ENCODE data around the gene TOLLIP.

Gene TOLLIP

DNA sequence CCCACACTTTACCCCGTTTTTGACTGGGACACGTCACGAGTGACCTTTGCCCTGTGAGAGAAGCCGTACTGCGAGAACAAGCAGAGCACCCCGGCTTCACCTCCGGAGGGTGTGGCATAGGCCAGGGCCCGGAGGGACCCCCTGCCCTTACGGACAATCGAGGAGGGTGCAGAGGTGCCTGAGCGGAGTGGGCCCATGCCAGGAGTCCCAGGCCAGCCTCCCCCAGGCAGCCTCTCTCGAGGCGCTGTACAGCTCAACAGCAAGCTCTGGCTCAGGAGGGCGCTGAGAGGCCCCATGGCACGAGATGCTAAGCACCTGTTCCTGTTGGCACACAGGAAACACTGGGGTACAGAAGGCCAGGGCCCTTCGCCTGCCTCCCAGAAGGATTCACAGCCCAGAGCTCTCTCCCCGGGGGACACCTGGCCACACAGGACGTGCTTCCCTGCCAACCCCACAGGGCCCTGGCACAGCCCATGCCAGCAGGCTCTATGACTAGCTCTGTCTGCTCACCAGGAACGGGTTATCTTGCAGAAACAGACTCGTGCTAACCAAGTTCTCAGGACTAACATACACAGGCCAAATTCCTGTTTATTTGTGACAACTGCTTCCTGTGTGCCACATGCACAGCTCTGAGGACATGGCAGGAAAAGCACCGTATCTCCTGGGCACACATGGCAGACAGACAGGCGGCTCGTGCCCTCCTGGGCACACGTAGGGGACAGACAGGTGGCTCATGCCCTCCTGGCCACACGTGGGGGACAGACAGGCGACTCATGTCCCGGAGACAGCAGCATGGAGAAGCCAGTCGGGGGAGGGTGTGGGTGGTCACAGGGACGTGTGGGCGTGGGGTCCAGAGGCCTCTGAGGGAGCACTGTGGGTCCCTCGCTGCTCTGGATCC is 11.6 kb downstream of the TOLLIP start:
- no peak for DNase-seq

DNA sequence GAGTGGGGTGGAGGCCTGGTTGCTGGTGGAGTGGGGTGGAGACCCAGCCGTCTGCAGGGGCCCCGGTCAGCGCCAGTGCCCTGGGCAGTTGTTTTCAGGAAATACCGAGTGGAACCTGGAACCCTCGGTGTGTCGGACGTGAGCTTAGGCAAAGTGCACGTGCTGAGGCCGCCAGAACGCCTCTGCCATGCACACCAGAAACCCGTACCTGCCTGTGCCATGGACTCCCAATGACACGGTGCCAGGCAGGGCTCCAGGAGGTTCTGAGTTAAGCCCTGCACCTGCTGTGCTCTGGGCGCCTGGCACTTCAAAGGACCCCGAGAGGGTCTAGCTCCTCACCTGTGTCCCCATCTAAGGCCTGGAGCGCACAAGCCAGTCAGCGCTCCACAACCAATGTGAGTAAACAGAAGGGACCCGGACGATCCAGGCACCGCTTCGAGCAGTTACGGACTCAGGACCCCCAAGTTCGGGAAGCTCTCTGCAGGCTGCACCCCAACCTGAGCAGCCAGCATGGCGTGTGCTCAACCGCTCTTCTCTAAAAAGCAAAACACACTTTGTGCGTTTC is 12.3 kb downstream of the TOLLIP start:
- DNase-seq = no peak

DNA sequence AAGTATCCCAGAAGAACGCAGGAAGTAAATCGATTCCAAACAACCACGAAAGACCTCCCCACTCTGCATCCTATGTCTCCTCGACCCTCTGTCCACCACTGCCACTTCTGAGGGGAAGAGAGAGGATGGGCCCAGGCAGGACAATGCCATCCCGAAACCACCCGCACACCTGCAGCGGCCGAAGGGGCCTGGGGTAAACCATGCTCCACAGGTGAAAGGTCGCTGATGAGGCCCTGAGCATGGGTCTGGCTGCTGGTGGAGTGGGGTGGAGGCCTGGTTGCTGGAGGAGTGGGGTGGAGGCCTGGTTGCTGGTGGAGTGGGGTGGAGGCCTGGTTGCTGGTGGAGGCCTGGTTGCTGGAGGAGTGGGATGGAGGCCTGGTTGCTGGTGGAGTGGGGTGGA is 13.1 kb downstream of the TOLLIP start:
- no peak for DNase-seq

DNA sequence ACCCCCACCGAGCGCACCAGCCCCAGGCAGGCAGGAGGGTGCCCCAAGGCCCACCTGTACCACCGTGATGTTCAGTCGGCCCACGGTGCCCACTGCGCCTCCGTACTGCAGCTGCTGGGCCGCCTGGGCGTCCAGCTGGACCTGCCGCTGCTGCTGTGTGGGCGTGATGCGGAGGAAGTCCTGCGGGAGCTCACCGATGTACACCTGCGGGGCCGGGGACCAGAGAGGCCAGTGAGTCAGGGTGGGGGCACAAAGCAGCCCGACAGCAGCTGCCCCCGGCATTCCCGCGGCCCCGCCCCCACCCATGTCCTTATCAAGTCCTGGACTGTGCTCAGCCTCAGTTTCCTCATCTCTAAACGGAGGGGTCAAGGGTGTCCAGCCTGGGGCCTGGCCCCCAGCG is 13.8 kb downstream of the TOLLIP start:
- no peak for DNase-seq

DNA sequence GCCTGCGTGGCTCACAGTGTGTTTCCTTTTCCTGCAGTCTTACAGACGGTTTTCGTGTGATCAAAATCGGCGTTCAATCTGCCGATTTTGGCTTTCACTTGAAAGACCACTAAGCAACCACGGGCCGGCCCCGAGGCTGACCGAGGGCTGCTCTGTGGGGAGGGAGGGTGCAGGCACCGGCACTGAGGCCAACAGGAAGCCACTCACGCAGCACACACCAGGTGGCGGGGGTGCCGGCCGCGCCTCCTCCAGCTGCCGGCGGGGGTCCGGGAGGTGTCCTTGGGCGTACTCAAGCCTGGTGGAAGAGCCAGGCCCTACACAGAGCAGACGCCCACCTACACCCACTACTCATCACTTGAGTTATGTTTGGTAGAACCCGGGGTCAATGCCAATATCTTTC is 14.3 kb downstream of the TOLLIP start:
- DNase-seq = no peak

DNA sequence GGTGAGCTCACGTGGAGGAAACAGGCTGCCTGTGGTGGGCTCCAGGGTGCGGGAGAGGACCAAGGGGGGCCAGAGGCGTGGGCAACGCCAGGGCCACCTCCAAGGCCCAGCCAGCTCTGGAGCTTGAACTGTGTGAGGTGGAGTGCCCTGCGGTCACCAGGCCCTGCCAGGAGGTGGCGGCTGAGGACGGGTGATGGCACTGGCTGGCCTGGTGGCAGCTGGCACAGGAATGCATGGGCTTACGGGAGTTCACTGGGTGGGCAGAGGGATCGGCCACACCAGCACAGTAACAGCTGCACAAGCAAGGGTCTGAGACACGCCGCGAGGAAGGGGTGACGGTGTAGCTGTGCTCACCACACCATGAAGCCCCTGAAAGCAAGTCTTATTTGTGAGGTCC is 15.8 kb downstream of the TOLLIP start:
- no peak for DNase-seq

DNA sequence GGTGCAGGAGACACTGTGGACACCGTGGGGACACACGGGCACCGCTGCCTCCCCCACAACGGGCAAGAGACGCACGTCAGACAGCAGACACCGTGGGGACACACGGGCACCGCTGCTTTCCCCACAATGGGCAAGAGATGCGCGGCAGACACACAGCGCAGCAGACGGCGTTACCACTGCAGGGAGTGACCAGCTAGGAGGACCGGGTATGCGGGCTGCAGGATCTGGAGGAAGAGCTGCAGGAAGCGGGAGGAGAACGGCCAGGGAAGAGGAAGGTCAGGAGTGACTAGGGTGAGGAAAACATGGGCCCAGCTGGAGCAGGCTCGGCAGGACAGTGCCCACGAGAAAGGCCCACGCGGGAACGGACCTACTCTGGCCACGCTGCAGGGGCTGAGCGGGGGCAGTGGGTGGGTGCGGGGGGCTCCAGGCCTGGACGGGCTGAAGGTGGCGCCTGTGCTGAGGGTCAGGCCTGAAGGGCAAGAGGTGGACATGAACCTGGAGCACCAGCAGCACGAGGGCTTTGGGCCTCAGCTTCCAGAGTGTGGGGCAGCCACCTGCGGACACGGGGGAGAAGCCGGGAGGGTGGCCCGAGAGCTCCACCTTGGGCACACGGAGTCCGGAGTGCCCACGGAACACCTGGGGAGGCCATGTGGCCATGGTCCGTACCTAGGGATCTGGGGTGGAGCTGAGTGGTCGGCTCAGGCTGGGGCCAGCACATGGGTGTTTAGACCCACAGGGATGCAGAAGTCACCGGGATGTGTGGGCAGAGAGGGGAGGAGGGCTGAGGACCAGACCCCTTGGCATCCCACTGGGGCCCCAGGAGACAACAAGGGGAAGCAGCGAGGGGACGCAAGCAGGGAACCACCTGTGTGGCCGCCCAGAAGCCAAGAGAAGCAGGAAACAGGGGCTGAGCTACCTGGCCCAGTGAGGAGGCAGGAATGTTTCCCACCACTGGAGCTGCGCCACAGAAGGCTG is 16.5 kb downstream of the TOLLIP start:
- no peak for DNase-seq

DNA sequence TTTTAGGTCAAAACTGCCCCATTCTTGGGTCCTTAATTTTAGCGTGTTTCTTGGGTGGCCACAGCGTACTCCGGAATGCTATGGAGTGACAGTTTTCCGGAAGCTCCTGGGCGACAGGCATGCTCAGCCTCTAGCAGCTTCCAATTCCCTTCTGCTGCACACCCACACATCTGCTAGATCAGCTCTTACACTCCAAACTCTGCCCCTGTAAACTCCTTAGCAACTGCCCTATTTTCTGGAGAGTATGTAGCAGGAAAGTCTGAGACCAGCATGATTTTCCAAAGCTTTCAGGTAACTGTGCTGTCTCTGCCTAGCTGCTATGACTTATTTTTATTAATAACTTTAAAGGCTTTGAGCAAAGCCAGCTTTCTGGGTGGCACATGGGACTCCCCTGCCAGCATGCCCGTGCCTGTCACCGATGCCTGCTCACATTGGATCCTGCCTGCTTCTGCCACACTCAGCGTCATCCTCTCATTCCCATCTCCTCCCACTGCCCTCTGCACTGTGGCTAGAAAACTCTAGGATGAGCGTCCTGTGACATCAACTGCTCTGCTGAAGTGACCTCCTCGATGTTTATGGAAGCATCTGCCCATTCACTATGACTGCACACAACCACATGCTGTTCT is 17.3 kb downstream of the TOLLIP start:
- DNase-seq = no peak

DNA sequence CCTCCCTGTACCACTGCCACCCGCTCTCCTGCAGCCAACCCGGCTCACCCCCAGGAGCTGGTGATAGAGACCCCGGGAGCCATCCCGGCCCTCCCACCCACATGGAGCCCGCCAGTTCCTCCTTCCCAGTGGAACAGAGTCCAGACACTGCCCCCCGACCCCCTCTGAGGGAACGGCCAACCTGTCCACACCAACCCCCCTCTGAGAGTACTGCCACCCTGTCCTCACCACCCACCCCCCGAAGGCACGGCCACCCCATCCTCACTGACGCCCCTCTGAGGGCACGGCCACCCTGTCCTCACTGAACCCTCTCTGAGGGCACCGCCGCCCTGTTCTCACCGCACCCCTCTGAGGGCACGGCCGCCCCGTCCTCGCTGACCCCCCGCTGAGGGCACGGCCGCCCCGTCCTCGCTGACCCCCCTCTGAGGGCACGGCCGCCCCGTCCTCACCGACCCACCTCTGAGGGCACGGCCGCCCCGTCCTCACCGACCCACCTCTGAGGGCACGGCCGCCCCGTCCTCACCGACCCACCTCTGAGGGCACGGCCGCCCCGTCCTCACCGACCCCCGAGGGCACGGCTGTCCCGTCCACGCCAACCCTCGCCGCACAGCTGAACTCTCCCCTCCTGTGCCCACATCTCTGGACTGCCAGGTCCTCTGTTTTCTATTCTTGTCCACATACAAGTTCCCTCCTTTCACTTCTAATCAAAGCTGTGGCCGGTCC is 18.0 kb downstream of the TOLLIP start:
- DNase-seq = no peak

DNA sequence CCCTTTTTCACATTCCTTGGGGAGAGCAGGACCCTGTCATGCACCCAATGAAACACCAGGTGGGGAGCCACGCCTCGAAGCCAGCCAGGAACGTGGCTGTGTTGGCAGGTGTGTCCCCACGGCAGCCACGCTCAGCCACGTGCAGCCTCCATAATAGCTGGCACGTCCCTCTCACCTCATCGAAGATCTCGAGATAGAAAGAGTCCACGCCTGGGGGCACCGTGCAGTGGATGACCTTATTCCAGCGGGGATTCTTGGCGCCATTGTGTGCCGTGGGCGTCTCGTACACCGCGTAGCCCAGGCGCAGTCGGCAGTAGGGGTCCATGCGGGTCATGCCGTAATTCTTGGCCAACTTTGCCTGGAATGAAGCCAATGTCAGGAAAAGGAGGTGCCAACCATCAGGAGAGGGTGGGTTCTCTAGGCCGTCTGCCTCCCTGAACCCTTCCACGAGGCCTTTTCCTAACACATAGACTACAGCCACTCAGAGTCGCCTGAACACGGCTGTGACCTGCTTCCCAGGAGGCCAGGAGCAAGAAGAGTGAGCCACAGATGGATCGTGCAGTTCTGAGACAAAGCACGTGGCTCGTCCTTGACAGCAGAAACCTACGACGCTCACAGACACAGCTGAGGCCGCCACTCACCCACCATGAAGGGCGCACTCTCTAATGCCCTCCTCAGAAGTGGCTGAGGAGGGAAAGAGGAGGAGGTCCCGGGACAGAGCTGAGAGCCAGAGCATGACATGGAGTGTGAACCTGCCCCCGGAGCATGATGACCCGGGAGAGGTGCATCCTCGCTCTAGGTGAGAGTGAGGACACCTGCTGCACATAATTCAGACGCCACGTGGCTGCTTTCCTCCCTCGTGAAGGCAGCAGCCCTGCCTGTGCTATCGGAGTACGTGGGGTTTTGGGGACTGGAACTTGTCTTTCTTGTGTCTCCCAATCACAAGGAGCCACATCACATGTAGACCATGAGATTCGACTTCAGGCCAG is 19.1 kb downstream of the TOLLIP start:
- DNase-seq = no peak

DNA sequence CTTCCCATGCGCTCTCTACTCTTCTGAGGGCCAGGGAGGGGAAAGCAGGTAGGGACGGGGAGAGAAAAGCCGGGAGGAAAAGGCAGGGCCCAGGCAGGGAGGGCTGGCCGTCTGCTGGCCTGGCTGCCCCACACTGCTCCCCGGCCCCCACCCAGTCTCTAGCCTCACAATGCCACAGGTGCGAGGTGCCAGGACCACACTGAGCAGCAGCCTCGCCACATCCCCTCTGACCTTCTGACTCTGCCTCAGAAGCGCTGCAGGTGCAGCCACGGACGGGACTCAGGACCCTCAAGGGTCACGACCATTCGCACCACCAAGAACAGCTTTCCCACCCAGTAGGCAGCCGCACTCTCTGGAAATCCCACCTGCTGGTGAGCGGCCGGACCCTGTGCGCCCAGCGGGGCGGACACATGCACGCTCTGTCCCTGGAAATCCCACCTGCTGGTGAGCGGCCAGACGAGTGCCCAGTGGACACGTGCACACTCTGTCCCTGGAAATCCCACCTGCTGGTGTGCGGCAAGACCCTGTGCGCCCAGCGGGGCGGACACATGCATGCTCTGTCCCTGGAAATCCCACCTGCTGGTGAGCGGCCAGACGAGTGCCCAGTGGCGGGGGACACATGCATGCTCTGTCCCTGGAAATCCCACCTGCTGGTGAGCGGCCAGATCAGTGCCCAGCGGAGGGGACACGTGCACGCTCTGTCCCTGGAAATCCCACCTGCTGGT is 20.1 kb downstream of the TOLLIP start:
- DNase-seq = no peak

DNA sequence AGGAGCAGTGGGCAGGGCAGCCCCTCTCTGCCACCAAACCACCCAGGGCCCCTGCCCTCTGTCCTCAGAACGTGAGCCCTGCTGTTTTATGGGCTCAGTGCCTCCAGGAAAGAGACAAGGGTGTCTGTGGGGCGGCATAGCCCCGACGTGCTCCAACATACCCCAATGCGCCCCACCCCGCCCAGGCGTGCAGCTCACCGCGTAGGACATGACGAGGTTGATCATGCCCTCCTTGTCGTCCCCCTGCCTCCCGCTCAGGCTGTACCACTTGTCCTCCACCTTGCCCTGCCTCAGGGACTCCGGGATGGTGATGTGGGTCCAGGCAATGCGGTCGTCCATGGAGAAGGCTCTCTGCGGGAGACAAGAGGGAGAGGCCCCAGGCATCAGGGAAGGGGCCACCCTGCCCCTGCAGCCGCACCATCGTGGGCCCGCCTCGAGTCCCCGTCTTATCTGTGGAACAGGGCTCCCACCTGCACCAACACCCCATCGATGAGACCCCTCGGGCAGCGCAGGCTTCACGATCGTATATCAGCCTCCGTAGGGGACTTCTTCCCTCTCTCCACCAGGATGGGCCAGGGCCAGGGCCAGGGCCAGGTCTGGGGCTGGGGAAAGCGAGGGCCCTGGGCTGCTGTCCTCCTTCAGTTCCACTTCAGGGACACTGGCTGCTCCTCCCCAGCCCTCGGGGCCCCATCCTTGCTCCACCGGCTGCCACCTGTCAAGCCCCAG is 20.8 kb downstream of the TOLLIP start:
- no peak for DNase-seq

DNA sequence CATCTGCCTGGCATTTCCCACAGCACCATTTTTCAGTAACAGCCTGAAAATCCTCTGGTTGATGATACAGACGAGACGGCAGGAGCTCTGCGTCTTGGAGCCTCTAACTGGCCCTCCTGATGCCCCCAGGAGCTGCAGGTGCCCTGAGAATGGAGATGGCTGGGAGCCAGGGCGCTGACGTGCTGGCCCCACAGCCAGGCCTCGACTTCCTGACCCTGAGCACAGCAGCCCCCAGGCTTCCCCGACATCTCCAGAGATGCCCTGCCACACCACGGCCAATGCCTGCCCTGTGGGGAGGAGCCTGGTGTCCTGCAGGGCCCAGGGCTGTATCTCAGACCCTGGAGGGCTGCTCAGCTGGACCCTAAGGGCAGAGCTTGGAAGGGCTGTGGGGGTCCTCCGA is 21.5 kb downstream of the TOLLIP start:
- DNase-seq = no peak

DNA sequence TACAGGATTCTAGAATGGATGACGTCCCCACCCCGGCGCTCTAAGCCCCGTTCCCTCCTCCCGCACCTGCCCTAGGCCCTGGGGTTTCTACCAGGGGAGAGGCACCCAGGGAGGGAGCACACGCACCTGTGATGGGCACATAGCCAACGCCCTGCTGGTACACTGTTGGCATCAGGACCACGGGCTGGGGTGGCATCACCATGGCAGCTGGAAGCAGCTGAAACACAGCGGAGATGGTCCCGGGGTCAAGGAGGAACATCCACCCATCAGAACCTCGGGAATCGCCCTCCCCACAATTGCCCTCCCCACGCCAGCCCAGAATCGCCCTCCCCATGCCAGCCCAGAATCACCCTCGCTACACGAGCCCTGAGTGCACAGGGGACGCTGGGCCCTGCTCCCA is 23.6 kb downstream of the TOLLIP start:
- DNase-seq = no peak

DNA sequence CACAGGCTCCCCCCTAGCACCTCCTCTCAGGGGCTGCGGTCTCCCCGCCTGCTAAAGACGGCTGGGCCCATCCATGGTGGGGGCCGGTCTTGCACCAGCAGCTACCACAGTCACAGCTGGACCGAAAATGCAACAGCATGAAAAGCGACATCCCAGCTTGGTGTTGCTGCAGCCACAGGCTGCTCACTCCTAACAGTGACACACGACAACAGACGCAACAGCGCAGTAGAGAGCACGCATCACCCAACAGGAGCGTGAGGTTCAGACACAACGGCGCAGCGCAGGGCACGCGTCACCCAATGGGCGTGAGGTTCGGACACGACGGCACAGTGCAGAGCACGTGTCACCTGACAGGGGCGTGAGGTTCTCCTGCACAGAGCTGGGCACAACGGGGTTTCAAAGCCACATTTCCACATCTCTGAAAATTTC is 24.1 kb downstream of the TOLLIP start:
- DNase-seq = no peak

DNA sequence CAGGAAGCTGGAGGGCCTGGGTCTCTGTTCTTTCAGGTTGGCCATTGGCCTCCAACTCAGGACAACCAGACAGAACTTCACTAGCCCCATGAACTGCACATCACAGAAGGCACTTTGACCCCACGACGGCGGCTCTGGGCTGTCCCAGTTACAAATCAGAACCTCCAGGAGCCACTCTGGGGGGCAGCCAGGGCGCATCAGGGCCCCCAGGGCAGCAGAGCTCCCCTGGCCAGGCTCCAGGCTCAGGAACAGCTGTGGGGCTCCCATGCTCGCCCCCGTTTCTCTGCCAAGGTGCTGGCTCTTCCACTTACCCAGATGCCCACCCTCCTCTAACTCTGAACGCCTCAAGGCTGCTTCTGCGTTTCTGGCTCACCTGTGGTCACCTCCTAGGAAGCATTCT is 25.5 kb downstream of the TOLLIP start:
- no peak for DNase-seq

DNA sequence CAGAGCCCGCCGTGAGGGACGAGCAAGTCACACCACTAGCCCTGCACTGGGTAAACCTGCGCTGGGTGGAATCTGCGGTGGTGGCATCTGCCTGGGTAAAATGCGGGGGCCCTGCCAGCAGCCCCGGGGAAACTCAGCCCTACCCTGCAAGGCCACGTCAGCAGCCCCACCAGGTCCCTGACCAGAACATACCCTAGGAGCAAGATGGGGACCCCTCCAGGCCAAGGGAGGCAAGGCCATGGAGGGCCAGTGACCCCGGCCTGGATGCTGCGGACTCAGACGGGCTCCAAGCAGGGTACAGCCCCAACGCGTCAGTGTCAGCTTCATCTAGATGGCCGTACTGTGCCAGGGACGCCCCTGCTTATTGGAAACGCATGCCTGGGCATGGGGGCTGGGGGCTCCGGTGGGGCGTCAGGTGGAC is 26.3 kb downstream of the TOLLIP start:
- DNase-seq = no peak

DNA sequence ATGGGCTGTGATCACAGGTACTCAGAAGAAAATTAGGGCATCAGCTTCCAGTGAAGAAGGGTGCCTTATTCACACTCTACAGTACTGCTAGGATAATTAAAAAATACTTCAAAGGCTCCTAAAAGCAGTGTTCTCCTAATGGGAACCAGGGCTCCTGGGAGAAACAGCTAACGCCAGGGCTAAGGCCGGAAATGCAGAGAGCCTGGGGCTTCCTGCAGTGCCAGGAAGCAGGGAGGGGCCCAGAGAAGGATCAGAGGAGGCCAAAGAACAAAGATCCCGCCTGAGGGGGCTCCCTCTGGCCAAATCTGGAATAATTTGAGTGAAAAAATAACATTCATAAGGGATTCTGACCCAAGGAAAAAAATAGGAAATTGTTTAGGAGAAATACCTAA is 27.5 kb downstream of the TOLLIP start:
- no peak for DNase-seq

DNA sequence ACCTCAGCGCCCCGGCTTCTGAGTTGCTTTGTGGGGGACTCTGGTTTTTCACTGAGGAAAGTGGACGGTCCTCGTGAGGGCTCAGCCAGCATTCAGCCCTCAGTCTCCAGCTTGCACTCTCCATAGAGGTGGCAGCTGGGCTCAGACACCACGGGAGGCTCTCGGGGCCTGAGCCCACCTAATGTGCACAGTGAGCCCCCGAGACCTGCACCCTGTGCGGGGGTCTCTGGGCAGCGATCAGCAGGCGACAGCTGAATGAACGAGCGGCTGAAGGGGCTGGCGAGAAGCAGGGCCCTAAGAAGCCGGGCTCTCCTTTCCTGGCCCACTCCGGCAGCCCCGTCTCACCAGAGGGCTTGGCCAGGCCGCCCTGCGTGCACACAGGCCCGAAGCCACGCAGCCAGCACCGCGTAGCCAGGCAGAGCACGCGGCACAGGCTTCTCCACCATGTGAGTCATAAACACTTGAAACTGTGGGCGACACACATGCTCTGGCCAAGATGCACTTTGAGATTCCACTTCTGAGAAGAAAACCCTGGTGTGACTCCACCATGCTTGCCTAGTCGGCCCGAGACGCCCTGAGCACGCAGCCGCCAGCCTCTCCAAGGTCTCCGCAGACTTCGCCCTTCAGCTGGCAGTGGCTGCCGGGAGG is 28.0 kb downstream of the TOLLIP start:
- DNase-seq = no peak

All from CD4-positive, alpha-beta T cell treated with Interleukin-4 for 4 hours (primary cell).